Measurements from ENCODE around the gene MEDAG. TPM values are rescaled to one million over a fixed set of nuclear protein-coding genes. Genes with fewer than 3 reads are reported as not detected.

Gene MEDAG
- polyA plus RNA-seq, 1 of the 3 experiments (the other 2 are of a cell fraction): not detected

- no peaks in the 10 kb centered on the region for H3K79me2 ChIP-seq (ENCODE audit: insufficient read depth)
- no peak for DNase-seq
- no peak overlapping the region for H2AFZ ChIP-seq (ENCODE audit: low read depth)
- H3F3A ChIP-seq (replicated peaks; ENCODE audit: insufficient read depth): no peaks in the 10 kb centered on the region
- ChIA-PET POLR2A (interaction anchor here (1.0 kb wide), 1 partner anchor 8 kb away, joined by 3 read pairs; no protein-coding TSS in a partner anchor), CTCF (interaction anchor here (0.9 to 2.1 kb wide), 4 partner anchors 7 to 187 kb away, joined by 3 to 10 read pairs (median 3); no protein-coding TSS in a partner anchor)
- 85% methylated on average over 5 of the region's 6 CpGs for WGBS (ENCODE audit: low lambda C conversion rate)
- no peaks in the 10 kb centered on the region for H3K36me3 ChIP-seq (replicated peaks in 1 of 2; ENCODE audit: control insufficient read depth in 1 of 2, insufficient read depth in 2 of 2, low read length in 1 of 2)
- peaks cover 0 to 20% of the 10 kb centered on the region in 2 experiments; a peak in 1 of 4 replicates for H3K4me1 ChIP-seq (ENCODE audit: control insufficient read depth in 1 of 2, insufficient read depth in 2 of 2, low read depth in 1 of 2, low read length in 1 of 2)
- TF ChIP-seq RFX5 (IDR thresholded peaks at IDR 0.05; ENCODE audit: low read length) (no peak), TAF1 (IDR thresholded peaks at IDR 0.05; ENCODE audit: borderline replicate concordance, low read depth, low read length) (no peak), ZBTB33 (IDR thresholded peaks at IDR 0.05; ENCODE audit: borderline replicate concordance, low read depth) (no peak), SIN3A (IDR thresholded peaks at IDR 0.05; ENCODE audit: borderline replicate concordance, low read depth, low read length) (no peak)
- H3K27me3 ChIP-seq (ENCODE audit: insufficient read depth): no peaks in the 10 kb centered on the region
- H3K4me3 ChIP-seq (ENCODE audit: low read depth in 2 of 2, low read length in 1 of 2): no peak overlapping the region
- H4K20me1 ChIP-seq (ENCODE audit: insufficient read depth): no peaks in the 10 kb centered on the region
- no peak overlapping the region for H3K4me2 ChIP-seq
- H3K9me2 ChIP-seq: no peaks in the 10 kb centered on the region
- H3K9ac ChIP-seq: no peak overlapping the region
- no peaks in the 10 kb centered on the region for H3K9me3 ChIP-seq
- no peak overlapping the region for H3K27ac ChIP-seq (ENCODE audit: low read depth in 2 of 2, low read length in 1 of 2)
These were observed 48.4 kb upstream of the MEDAG start for GRCh38 chr13:30857636-30858035.

GRCh38 chr13:30859326-30859725, 46.7 kb upstream of the MEDAG start:
- H3F3A ChIP-seq (replicated peaks; ENCODE audit: insufficient read depth): peaks cover 9% of the 10 kb centered on the region
- no peaks in the 10 kb centered on the region for H3K9me2 ChIP-seq
- TF ChIP-seq FOXM1 (IDR thresholded peaks at IDR 0.05; ENCODE audit: low read depth) (no peak), PBX3 (IDR thresholded peaks at IDR 0.05) (no peak), RAD21 (IDR thresholded peaks at IDR 0.05; ENCODE audit: low read length) (no peak), SMC3 (IDR thresholded peaks at IDR 0.05; ENCODE audit: low read depth, low read length) (no peak), MEF2A (IDR thresholded peaks at IDR 0.05; ENCODE audit: borderline replicate concordance, low read depth) (no peak), CTCF (IDR thresholded peaks at IDR 0.05) (no peak), ELF1 (IDR thresholded peaks at IDR 0.05) (no peak), POLR2AphosphoS5 (IDR thresholded peaks at IDR 0.05; ENCODE audit: low read depth, low read length) (no peak), TEAD4 (IDR thresholded peaks at IDR 0.05; ENCODE audit: borderline replicate concordance, insufficient read depth) (no peak)
- H4K20me1 ChIP-seq (ENCODE audit: insufficient read depth): no peaks in the 10 kb centered on the region
- H3K4me3 ChIP-seq (ENCODE audit: low read depth in 2 of 2, low read length in 1 of 2): no peak overlapping the region
- no peak for DNase-seq
- H3K36me3 ChIP-seq (replicated peaks in 1 of 2; ENCODE audit: control insufficient read depth in 1 of 2, insufficient read depth in 2 of 2, low read length in 1 of 2): no peaks in the 10 kb centered on the region
- H3K9ac ChIP-seq: no peak overlapping the region
- H3K27me3 ChIP-seq (ENCODE audit: insufficient read depth): no peaks in the 10 kb centered on the region
- H3K9me3 ChIP-seq: no peaks in the 10 kb centered on the region
- H3K4me1 ChIP-seq (ENCODE audit: control insufficient read depth in 1 of 2, insufficient read depth in 2 of 2, low read depth in 1 of 2, low read length in 1 of 2): peaks cover 9 to 28% of the 10 kb centered on the region in 2 experiments; a peak in 3 of 4 replicates
- no peak overlapping the region for H3K27ac ChIP-seq (ENCODE audit: low read depth in 2 of 2, low read length in 1 of 2)
- POLR2A ChIA-PET: no interaction called here
- no peak overlapping the region for H3K4me2 ChIP-seq
- 93% methylated on average over 5 of the region's 5 CpGs for WGBS (ENCODE audit: low lambda C conversion rate)
- H3K79me2 ChIP-seq (ENCODE audit: insufficient read depth): no peaks in the 10 kb centered on the region
- H2AFZ ChIP-seq (ENCODE audit: low read depth): no peak overlapping the region
- CTCF ChIA-PET: no interaction called here
